AG08395 (cell line): ENCODE results near the gene LAIR1.

Experiments used
- DNase-seq: peaks from one replicate; pipeline ENCODE4 v3.0.0; 2012; ENCODE audit warnings: mixed read lengths, low spot score

Gene LAIR1

DNA sequence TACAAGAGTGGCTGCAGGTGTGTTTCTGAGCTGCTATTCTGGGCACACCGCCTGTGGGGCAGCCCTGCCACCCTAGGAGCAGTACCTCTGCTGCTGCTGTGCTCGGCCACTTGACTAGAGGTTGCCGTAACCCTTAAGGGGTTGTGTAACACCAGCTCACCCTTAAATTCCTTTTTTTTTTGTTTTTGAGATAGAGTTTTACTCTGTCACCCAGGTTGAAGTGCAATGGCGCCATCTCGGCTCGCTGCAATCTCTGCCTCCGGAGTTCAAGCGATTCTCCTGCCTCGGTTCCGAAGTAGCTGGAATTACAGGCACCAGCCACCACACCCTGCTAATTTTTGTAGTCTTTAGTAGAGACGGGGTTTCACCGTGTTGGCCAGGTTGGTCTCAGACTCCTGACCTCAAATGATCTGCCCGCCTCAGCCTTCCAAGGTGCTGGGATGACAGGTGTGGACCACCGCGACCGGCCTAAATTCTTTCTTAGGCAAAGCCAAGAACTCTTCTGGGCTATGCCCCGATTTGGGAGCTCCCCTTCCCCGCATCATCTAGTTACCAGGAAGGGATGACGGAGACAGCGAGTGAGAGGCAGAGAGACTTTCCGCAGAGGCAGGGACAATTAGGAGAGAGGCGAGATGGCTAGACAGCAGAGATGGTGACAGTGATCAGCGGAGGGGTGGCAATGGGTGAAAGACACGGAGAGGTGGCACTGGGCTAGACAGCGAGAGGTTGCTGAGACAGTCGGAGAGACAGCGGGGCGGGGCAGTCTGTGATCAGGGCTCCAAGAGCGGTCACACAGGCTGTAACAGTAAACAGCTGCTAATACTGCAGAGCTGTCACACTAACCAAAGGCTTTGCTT, 47.4 kb downstream of the LAIR1 start:
- DNase-seq, result no peak

DNA sequence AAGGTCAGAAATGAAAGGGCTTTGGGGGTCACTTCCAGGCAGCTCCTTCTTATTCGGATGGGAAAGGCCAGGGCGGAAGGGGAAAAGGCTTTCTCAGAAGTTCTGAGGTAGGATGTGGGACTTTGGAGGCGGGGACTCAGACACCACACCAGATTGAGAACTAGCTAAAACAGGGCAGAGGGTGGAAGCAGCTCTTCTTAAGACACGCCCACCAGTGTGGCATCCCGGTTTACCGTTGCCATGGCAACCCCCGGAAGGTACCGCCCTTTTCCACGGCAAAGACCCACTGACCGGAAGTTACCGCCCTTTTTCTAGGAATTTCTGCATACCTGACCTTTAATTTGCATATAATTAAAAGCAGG, 48.0 kb downstream of the LAIR1 start:
- no peak for DNase-seq

DNA sequence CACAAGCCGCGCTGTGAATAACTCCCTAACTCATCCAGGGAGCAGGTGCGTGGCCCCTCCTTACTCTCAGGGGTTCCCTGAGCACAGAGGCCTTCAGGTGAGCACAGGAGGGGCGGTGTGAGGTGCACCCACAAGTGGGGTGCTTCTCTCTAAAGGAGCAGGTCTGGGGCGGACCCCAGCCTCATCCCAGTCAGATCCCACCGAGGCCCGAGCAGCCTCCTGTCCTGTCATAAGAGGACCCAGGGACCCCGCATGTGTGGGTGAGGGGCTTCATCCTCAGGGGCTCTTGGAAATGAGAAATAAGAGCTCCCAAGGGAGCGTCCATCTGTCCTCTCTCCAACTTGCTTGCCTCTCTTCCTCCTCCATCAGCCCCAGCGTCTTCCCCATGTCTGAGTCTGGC, 48.8 kb downstream of the LAIR1 start:
- DNase-seq, result no peak

DNA sequence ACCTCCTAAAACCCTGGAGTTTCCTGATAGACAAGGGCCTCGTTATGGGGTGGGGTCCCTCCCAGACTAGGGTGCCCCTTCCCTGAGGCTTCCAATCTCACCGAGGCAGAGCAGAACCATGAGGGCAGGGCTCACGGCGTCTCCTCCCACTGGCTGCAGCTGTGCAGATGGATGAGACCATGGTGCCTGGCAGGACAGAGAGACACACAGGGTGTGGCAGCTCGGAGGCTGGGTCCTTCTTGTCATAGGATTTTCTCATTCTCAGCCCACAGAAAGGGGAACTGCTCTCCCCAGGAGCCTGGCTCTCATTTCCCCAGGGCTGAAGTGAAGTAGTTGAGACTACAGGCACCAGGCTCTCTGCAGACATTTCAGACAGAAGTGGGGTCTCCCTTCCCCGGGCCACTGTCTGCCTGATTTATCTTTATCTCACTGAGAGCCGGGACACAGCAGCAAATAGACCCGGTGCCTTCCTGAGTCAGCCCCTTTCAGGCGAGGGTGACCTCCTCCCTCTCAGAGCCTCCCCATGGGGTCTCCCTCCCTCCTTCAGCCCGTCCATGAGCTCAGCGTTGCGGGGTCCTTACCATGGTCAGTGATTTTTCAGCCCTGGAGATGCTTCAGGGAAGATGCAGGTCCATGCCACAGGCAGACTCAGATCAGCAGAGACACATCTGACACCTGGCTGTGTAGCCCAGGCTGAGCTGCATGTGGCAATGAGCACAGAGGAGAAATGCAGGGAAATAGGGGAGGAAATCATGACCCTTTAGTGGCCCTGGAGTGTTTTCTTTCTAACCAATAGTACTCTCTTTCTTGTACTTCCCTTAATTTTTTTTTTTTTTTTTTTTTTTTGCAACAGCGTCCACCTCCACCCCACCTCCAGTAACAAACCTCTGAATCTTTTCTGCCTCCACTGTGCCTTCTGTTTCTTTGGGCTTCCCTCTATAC, 52.0 kb downstream of the LAIR1 start, which contains the start of gene LILRA5:
Gene LILRA5, minus strand, starts transcription at position 731 of the 942 bp plus-strand sequence. Its CDS starts 147 bp downstream, at position 584.
- no peak for DNase-seq

DNA sequence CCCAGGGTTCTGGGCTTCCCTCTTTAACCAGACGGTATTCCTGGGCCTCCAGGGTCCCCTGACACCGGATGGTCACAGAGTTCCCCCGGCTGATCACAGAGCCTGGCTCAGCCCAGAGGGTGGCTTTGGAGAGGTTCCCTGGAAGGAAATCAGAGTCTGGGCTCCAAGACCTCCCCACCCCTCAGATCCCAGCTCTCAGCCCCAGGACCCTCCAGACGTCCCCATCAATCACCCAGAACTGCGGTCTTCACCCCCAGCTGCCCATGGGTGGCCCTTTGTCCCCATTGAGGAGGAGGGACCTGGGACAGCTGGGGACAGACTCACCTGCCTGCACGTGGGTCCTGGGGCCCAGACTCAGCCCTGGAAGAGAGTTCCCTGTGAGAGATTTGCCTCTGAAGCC, 52.7 kb downstream of the LAIR1 start:
- DNase-seq, result no peak

DNA sequence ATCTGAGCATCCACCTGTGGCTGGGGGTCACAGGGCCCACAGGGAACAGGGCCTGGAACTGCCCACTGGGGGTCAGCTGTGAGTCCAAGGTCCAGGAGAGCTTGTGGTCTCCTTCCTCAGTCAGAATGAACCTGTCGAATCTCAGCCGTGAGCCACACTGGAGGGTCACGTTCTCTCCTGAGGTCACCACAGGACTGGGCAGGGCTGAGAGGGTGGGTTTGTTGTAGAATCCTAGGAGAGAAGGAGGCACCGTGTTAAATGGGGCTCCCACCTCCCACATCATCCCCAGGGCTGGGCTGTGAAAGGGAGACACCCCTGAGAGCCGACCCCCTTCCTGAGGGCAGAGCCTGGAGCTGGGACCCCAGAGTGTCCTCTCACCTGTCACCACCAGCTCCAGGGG, 53.2 kb downstream of the LAIR1 start:
- no peak for DNase-seq

DNA sequence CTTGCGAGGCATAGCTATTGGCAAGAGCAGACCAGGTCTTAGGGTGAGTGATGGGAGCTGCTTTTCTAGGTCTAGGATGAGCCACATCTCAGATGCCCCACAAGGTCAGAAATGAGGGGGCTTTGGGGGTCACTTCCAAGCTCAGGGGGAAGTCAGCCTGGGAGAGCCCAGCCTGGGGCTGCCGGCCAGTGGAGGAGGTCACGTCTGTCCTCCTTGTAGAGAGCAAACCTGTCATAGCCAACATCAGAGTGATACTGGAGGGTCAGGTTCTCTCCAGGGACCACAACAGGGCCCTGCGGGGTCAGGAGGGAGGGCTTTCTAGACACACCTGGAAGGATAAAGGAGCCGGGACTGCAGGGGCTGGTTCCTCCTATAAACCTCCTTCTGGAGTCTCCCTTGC, 54.2 kb downstream of the LAIR1 start:
- DNase-seq, result no peak

DNA sequence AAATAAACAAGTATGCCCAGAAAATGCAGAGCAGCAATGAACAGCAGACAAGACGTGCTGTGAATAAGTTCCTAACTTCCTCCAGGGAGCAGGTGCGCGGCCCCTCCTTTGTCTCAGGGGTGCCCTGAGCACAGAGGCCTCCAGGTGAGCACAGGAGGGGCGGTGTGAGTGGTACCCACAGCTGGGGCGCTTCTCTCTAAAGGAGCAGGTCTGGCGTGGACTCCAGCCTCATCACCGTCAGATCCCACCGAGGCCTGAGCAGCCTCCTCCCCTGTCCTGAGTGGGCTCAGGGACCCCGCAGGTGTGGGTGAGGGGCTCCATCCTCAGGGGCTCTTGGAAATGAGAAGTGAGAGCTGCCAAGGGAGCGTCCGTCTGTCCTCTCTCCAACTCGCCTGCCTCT, 54.9 kb downstream of the LAIR1 start:
- DNase-seq, result no peak

DNA sequence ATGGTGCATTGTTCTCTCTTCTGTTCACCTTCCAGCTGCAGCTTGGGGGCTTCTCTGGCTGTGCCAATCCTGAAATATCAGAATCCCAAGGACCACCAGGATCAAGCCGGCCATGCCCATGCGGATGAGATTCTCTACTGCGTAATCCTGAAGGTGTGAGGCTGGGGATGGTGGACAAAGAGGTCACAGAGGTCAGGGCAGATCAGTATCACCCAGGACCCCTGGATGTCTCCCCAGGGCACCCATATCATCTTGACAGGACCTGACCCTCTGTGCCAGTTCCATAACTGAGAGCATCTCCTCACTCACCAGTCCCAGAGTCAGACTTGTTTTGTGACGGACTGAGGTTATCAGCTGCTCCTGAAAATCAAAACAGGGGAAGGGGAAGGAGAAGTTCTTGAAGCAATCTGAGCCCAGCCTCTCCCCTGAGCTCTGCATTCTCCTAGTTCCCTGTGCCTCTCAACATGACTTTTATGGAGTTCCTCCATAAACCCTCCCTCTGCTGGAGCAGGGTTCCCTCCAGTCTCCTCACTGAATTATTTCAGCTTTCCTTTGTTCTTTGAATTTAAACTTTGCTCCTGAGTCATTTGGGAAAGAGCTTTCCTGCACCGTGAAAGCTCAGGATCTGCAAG, 57.2 kb downstream of the LAIR1 start:
- DNase-seq, result no peak

DNA sequence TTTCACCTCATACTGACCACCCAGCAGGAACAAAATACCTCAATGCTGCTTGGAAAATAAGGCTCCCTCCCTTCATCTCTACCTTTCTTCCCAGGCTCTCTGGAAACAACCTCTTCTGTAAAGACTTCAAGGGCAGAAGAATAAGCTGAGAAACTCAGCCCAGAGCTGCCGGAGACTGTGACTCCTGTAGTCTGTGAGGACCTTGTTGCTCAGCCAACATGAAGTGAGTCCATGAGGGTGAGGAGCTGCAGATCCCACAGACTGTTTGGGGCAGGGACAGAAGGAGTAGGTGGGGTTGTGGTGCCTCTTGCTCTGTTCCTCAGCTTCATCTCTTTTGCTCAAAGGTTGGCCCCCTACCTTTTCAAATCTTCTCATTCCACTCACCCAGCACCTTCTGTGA, 59.6 kb downstream of the LAIR1 start:
- DNase-seq, result no peak

DNA sequence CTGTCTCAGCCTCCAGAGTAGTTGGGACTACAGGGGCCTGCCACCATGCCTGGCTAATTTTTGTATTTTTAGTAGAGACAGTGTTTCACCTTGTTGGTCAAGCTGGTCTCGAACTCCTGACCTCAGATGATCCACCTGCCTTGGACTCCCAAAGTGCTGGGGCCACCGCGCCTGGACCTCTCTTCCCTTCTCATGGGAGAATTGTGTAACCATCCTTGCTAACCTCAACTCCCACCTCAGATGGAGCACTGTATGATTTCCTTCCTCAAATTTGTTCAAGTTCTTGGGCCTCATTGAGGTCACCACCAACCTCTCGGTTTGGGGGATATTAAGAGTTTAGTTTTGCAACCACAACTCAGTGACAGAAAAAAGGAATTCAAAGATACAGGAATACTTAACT, 62.5 kb downstream of the LAIR1 start:
- DNase-seq, result no peak
